ENCODE results near the gene SBF2.

The SBF2 gene

DNA sequence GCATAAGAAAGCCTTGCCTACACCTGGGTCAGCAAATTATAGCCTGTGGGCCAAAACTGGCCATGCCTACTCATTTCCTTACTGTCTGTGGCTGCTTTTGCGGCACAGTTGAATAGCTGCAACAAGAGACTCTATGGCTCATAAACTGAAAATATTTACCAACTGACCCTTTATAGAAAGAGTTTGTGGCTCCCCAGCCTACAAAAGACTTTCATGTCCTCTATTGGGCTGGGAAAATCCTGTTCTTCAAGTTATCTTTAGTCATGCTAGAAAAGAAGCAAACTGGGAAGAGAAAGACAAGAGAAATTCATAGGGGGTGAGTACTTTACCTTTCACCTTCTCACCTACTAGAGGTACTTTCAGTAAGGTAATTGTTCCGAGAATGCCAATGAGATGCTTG, 455.1 kb downstream of the SBF2 start:
- TF ChIP-seq SPI1 (IDR thresholded peaks at IDR 0.05; ENCODE audit: borderline replicate concordance, low read depth) (no peak), POLR2AphosphoS5 (IDR thresholded peaks at IDR 0.05; ENCODE audit: low read depth) (no peak), GABPA (IDR thresholded peaks at IDR 0.05; ENCODE audit: low read depth) (no peak)
- TF ChIP-seq, protein P1, sequence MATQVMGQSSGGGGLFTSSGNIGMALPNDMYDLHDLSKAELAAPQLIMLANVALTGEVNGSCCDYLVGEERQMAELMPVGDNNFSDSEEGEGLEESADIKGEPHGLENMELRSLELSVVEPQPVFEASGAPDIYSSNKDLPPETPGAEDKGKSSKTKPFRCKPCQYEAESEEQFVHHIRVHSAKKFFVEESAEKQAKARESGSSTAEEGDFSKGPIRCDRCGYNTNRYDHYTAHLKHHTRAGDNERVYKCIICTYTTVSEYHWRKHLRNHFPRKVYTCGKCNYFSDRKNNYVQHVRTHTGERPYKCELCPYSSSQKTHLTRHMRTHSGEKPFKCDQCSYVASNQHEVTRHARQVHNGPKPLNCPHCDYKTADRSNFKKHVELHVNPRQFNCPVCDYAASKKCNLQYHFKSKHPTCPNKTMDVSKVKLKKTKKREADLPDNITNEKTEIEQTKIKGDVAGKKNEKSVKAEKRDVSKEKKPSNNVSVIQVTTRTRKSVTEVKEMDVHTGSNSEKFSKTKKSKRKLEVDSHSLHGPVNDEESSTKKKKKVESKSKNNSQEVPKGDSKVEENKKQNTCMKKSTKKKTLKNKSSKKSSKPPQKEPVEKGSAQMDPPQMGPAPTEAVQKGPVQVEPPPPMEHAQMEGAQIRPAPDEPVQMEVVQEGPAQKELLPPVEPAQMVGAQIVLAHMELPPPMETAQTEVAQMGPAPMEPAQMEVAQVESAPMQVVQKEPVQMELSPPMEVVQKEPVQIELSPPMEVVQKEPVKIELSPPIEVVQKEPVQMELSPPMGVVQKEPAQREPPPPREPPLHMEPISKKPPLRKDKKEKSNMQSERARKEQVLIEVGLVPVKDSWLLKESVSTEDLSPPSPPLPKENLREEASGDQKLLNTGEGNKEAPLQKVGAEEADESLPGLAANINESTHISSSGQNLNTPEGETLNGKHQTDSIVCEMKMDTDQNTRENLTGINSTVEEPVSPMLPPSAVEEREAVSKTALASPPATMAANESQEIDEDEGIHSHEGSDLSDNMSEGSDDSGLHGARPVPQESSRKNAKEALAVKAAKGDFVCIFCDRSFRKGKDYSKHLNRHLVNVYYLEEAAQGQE (IDR thresholded peaks at IDR 0.05; ENCODE audit: insufficient replicate concordance, low read depth) = no peak
- TF ChIP-seq, protein P2, sequence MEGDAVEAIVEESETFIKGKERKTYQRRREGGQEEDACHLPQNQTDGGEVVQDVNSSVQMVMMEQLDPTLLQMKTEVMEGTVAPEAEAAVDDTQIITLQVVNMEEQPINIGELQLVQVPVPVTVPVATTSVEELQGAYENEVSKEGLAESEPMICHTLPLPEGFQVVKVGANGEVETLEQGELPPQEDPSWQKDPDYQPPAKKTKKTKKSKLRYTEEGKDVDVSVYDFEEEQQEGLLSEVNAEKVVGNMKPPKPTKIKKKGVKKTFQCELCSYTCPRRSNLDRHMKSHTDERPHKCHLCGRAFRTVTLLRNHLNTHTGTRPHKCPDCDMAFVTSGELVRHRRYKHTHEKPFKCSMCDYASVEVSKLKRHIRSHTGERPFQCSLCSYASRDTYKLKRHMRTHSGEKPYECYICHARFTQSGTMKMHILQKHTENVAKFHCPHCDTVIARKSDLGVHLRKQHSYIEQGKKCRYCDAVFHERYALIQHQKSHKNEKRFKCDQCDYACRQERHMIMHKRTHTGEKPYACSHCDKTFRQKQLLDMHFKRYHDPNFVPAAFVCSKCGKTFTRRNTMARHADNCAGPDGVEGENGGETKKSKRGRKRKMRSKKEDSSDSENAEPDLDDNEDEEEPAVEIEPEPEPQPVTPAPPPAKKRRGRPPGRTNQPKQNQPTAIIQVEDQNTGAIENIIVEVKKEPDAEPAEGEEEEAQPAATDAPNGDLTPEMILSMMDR (IDR thresholded peaks at IDR 0.05; ENCODE audit: insufficient read depth, low read length) = no peak
- no peak overlapping the region for H3K27ac ChIP-seq (replicated peaks)
- no peak for DNase-seq (ENCODE audit: low read depth in 1 of 2, low spot score in 1 of 2)
- H3K27me3 ChIP-seq (ENCODE audit: insufficient read depth, poor library complexity, severe bottlenecking) = no peaks in the 10 kb centered on the region
- H3K4me3 ChIP-seq (replicated peaks; ENCODE audit: insufficient read depth, low read length) = no peak overlapping the region

DNA sequence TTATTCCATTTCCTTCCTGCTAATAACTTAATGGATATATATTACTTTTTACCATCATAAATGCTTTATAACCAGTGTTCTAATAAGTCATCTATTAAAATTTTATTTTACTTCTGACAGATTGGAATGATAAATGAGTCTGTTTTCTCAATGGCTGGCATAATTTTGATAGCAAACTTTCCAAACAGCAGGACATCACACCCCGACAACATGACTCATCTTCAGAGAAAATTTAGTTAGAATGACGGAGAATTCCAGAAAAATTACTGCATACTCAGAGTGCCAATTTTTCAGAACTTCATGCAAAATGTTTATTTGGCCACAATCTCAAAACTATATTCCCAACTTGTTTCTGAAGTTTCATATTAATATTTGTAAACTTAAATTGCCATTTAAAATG, 455.8 kb downstream of the SBF2 start:
- Histone ChIP-seq H3K27ac (replicated peaks) (no peak overlapping the region), H3K27me3 (ENCODE audit: insufficient read depth, poor library complexity, severe bottlenecking) (no peaks in the 10 kb centered on the region), H3K4me3 (replicated peaks; ENCODE audit: insufficient read depth, low read length) (no peak overlapping the region)
- DNase-seq (ENCODE audit: low read depth in 1 of 2, low spot score in 1 of 2) = no peak
- TF ChIP-seq, protein P2 (IDR thresholded peaks at IDR 0.05; ENCODE audit: insufficient read depth, low read length) = no peak
- TF ChIP-seq GABPA (IDR thresholded peaks at IDR 0.05; ENCODE audit: low read depth) (no peak), SPI1 (IDR thresholded peaks at IDR 0.05; ENCODE audit: borderline replicate concordance, low read depth) (no peak), POLR2AphosphoS5 (IDR thresholded peaks at IDR 0.05; ENCODE audit: low read depth) (no peak)
- TF ChIP-seq, protein P1 (IDR thresholded peaks at IDR 0.05; ENCODE audit: insufficient replicate concordance, low read depth) = no peak

DNA sequence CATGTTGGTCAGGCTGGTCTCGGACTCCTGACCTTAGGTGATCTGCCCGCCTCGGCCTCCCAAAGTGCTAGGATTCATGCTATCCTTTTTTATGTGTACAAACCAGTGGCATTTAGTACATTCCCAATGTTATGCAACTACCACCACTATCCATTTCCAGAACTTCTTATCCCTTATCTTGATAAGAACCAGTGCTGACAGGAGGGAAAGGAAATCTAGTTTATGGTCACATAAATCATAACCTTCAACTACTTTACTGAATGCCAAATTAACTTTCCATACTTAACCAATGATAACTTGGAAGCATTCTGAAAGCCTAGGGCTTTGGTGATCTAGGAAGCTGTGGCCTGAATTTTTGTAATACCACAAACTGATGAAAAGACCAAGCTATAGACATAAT, 459.7 kb downstream of the SBF2 start:
- H3K4me3 ChIP-seq (replicated peaks; ENCODE audit: insufficient read depth, low read length) = no peak overlapping the region
- TF ChIP-seq, protein P1 (IDR thresholded peaks at IDR 0.05; ENCODE audit: insufficient replicate concordance, low read depth) = no peak
- TF ChIP-seq GABPA (IDR thresholded peaks at IDR 0.05; ENCODE audit: low read depth) = no peak
- TF ChIP-seq, protein P2 (IDR thresholded peaks at IDR 0.05; ENCODE audit: insufficient read depth, low read length) = no peak
- no peak for TF ChIP-seq SPI1 (IDR thresholded peaks at IDR 0.05; ENCODE audit: borderline replicate concordance, low read depth)
- no peaks in the 10 kb centered on the region for H3K27me3 ChIP-seq (ENCODE audit: insufficient read depth, poor library complexity, severe bottlenecking)
- DNase-seq (ENCODE audit: low read depth in 1 of 2, low spot score in 1 of 2) = no peak
- no peak overlapping the region for H3K27ac ChIP-seq (replicated peaks)
